SK-N-SH treated with all-trans-retinoic acid at 6 μM for 48 hours (cell line): Measurements from ENCODE around the gene SUPT16H.

ENCODE experiments used
- ARNTL ChIP-seq: fragments of 450-650 bp; formaldehyde crosslinking; IDR thresholded peaks from 2 replicates; pipeline ENCODE4 v1.5.0; 2020; ENCODE audit warnings: low read depth, mild to moderate bottlenecking, moderate library complexity, borderline replicate concordance
- PATZ1 ChIP-seq: fragments of 250-450 bp; sonication (Bioruptor Pico); IDR thresholded peaks from 2 replicates; pipeline ENCODE4 v1.8.0; 2020; ENCODE audit warnings: mild to moderate bottlenecking, moderate library complexity, borderline replicate concordance
- PPARA ChIP-seq: fragments of 250-450 bp; sonication (Bioruptor Pico); IDR thresholded peaks from 2 replicates; pipeline ENCODE4 v1.5.0; 2020; ENCODE audit warnings: mild to moderate bottlenecking, borderline replicate concordance
- SNAI2 ChIP-seq: fragments of 250-450 bp; sonication (Bioruptor Pico); IDR thresholded peaks from 2 replicates; pipeline ENCODE4 v1.5.0; 2020; ENCODE audit warnings: mild to moderate bottlenecking, moderate library complexity
- TSHZ2 ChIP-seq: fragments of 250-450 bp; sonication (Bioruptor Pico); IDR thresholded peaks from 2 replicates; pipeline ENCODE4 v1.5.0; 2020; ENCODE audit warnings: mild to moderate bottlenecking, moderate library complexity
- ZNF70 ChIP-seq: fragments of 450-650 bp; formaldehyde crosslinking; IDR thresholded peaks from 2 replicates; pipeline ENCODE4 v1.5.0; 2020; ENCODE audit warnings: mild to moderate bottlenecking, moderate library complexity

- TF ChIP-seq ARNTL (CRISPR knock-in tag) (no peak), TSHZ2 (CRISPR knock-in tag) (no peak), PPARA (CRISPR knock-in tag) (no peak), ZNF70 (CRISPR knock-in tag) (no peak), SNAI2 (CRISPR knock-in tag) (no peak), PATZ1 (CRISPR knock-in tag) (no peak)
Measured at GRCh38 chr14:21308479-21309237, 75.2 kb downstream of the SUPT16H start.
